Caki2 (cell line): ENCODE data around the gene OSCAR. TPM values are rescaled to one million over a fixed set of nuclear protein-coding genes. Genes with fewer than 3 reads are reported as not detected.
A peak's percentile ranks its signal among the peaks of the same experiment; 100 is the strongest.
"Not testable (repeated sequence)": the region's sequence is repeated elsewhere in the genome, so short reads cannot be mapped to it uniquely, and the experiment has no call there.

Experiments used
- DNase-seq: peaks from one replicate; pipeline ENCODE4 v3.0.0-alpha.2; 2015; ENCODE audit warnings: low read depth
- in situ Hi-C: cut with HindIII; loops from 2 replicates; pipeline ENCODE4 v1.10.0; 2016; ENCODE audit warnings: low sequenced_read_pairs, low pct_unique_long_range_greater_than_20kb, mixed read lengths
- total RNA-seq: library from RNA; depleted of rRNA; stranded (reverse); fragments of >200 nt; shearing (Covaris generic); gene quantifications from 2 replicates; pipeline ENCODE4 v1.2.3, GENCODE V29; 2014; ENCODE audit warnings: low replicate concordance

Gene OSCAR
- total RNA-seq, 1 experiment from 2014 or later = not detected

DNA sequence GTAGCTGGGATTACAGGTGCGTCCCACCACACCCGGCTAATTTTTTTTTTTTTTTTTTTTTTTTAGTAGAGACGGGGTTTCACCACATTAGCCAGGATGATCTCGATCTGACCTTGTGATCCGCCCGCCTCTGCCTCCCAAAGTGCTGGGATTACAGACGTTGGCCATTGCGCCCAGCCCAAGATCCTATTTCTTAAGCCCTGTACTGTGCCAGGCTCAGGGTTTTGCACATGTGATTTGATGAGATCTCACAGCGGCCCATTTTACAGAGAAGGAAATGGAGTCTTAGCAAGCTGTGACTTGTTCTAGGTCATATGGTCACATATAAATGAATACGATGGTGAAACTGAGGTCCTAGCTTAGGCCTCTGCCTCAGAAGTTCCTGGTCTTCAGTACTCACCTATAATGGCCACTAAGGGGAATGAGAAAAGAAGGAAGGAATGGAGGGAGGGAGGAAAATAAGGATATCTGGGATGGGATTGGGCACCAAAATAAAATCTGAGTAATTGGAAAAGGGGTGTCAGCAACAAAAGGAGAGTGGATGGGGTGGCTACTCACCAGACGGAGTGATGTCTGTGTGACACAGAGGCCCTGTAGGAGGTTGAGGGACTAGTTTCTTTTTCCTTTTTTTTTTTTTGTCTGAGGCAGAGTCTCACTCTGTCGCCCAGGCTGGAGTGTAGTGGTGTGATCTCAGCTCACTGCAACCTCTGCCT, 1.3 kb downstream of the OSCAR start:
- in situ Hi-C loops = no loop called here
- no peak for DNase-seq

GRCh38 chr19:54096617-54097106, 3.9 kb downstream of the OSCAR start:
- DNase-seq = peak; percentile 58
- in situ Hi-C loops = no loop called here

GRCh38 chr19:54095859-54096616, 4.6 kb downstream of the OSCAR start:
- in situ Hi-C loops = not testable (repeated sequence)
- DNase-seq = peak; percentile 22

GRCh38 chr19:54095136-54095858, 5.3 kb downstream of the OSCAR start:
- DNase-seq = no peak

DNA sequence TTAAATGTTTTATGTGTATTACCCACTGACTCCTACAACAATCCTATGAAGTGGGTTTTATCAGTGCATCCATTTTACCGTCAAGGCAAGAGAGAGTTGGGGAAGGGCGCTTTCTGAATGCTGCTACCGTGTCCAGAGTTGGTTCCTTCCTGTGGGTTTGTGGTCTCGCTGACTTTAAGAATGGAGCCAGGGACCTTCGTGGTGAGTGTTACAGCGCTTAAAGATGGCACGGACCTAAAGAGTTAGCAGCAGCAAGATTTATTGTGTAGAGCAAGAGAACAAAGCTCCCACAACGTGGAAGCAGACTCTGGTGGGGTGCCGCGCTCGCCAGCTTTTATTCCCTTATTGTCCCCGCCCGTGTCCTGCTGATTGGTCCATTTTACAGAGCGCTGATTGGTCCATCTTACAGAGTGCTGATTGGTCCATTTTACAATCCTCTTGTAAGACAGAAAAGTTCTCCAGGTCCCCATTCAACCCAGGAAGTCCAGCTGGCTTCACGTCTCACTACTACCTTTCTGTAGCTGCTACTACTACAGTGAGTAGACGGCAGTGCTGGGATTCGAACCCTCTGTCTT, 6.1 kb downstream of the OSCAR start:
- no peak for DNase-seq
- in situ Hi-C loops = no loop called here

More at GRCh38 chr19:54095136-54095858, 5.3 kb downstream of the OSCAR start:
- in situ Hi-C loops = no loop called here

GRCh38 chr19:54084410-54084809, 16.2 kb downstream of the OSCAR start:
- in situ Hi-C loops = no loop called here

GRCh38 chr19:54081032-54081431, 19.6 kb downstream of the OSCAR start, which contains the start of gene TARM1:
Gene TARM1, minus strand, starts transcription at chr19:54081365. Its CDS starts 25 bp downstream, at chr19:54081340.
- in situ Hi-C loops = no loop called here
- no peak for DNase-seq

More at GRCh38 chr19:54084410-54084809, 16.2 kb downstream of the OSCAR start:
- DNase-seq = no peak

GRCh38 chr19:54077334-54077733, 23.3 kb downstream of the OSCAR start:
- no peak for DNase-seq
- in situ Hi-C loops = no loop called here

GRCh38 chr19:54074851-54075250, 25.8 kb downstream of the OSCAR start:
- in situ Hi-C loops = no loop called here

GRCh38 chr19:54073829-54074228, 26.8 kb downstream of the OSCAR start:
- in situ Hi-C loops = no loop called here
- DNase-seq = no peak

More at GRCh38 chr19:54074851-54075250, 25.8 kb downstream of the OSCAR start:
- DNase-seq = no peak

GRCh38 chr19:54069470-54069869, 31.1 kb downstream of the OSCAR start:
- DNase-seq = no peak
- in situ Hi-C loops = no loop called here

DNA sequence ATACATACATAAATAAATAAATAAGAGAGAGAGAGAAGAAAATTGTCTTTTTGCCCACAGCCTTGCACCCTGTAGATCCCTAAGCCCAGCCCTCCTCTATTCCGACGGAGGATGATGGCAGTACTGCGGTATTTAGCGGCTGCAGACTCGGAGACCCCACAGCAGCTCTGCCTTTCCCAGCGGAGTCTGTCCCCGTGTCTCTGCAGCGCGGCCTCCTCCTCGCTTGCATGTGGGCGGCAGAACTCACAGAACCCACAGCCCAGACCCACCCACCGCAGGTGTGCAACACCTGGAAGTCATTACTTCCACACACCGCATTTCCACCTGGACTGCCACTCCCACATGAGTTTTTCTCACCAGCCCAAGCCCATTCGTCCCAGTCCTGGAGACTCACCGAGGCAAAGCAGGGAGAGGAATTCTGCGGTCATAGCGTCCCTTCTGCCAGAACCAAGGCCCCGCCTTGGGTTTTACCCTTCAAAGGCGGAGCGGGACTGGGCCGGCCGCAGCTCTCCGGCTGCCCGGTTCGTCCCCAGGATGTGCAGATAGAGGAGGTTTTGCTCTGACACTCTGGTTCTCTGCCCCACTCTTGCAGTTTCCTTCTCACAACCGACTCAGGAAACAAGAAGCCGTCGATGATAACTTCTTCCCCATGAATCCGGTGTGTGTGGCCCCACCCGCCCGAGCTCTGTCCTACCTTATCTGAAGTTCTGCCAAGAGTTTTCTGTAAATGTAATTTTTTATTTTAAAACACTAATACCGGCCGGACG, 37.1 kb downstream of the OSCAR start, which contains the start of gene VSTM1:
TSS of gene VSTM1 (minus strand) at position 548 of the 767 bp plus-strand sequence. CDS start at position 428, 120 bp downstream.
- DNase-seq = no peak
- in situ Hi-C loops = no loop called here

GRCh38 chr19:54062643-54063042, 38.0 kb downstream of the OSCAR start:
- in situ Hi-C loops = no loop called here
- DNase-seq = no peak

DNA sequence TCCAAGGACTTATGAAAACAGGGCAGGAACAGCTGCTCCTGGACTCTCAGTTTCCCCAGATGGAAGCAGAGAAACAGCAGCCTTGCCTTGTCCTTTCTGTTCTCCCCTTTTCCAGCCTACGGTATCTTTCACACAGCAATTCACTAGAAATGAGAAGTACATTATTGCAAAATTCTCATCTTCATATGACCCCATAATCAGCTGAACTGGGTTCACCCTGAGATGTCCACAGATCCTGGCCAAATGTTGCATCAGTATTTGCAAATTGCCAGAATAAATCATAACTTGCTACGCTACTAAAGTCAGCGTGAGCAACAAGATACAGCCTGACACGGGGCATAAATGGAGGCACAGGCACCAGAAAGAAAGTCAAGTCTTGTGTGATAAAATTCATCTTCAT, 53.0 kb downstream of the OSCAR start:
- DNase-seq = no peak
- in situ Hi-C loops = no loop called here

- in situ Hi-C loops = no loop called here
- no peak for DNase-seq
These were observed 54.8 kb downstream of the OSCAR start for GRCh38 chr19:54045771-54046170.
